ENCODE measurements around the gene PDE8A.

PDE8A gene

DNA sequence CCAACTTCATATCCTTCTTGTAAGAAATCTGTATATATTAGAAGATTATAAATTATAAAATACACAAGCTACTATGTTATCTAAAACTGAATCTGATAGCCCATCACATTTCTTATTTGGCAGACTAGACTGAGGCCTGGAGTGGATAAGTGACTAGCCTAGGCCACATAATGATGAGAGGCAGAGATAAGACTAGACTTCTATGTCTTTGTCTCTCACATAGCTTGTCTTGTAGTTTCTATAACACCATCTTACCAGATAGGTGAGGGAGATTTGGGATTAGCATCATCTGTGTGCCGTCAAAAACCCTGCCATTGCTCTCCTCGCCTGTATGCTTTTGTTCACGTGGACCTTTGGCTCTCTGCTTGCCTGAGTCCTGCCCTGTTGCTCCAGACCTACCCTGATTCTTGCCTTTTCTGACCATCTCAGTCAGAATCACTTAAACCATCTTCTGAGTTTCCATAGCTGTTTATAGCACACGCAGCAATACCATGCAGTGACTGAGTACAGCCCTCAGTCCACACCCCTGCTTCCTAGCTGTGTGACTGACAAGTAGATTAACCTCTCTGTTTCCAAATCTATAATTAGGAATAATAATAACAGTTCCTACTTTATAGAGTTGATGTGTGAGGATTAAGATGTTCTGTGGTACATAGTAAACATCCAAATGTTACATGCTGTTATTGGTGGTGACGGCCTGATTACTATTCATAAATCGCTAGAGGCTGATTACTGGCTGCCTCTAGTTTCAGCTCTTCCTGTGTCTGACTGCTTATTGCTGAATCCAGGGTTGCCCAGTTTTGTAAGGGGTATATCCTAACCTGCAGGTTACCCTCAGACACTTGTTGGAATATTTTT lies 49.7 kb downstream of the PDE8A start:
- H3K4me1 Mint-ChIP-seq = peaks cover 29 to 45% of the 10 kb centered on the region in 2 donors
- H3K27ac Mint-ChIP-seq = no peak overlapping the region
- DNase-seq (no peak), ATAC-seq (replicated peaks) (no peak)
- no peak overlapping the region for H3K4me3 Mint-ChIP-seq
- no peaks in the 10 kb centered on the region for H3K36me3 Mint-ChIP-seq
- no peaks in the 10 kb centered on the region for H3K9me3 Mint-ChIP-seq
- H3K27me3 Mint-ChIP-seq = no peaks in the 10 kb centered on the region

- Mint-ChIP-seq H3K36me3 (no peaks in the 10 kb centered on the region), H3K9me3 (no peaks in the 10 kb centered on the region), H3K4me3 (no peak overlapping the region), H3K27ac (no peak overlapping the region), H3K4me1 (peaks cover 33 to 50% of the 10 kb centered on the region in 2 donors), H3K27me3 (no peaks in the 10 kb centered on the region)
- ATAC-seq (replicated peaks) (no peak), DNase-seq (no peak)
Observed at GRCh38 chr15:85031944-85032558, 50.4 kb downstream of the PDE8A start.

DNA sequence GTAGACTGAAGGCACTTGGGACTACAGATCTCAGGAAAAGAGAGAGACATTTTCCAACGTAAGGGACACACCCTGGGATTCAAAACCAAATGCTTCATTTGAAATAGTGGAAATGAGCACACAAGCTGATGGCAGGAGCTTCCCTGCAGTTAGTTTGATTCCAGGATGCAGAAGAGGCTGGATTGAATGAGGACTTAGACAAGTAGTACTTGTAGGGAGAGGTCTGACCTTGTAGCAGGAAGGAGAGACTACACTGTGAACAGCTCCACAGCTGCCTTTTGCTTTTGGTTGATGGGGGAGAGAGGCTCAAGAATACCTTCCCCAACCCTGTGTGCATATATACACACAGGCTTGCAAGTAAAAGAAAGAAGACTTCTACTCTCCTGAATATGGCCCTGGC lies 51.5 kb downstream of the PDE8A start:
- no peak for DNase-seq
- Mint-ChIP-seq H3K4me1 (peaks cover 34 to 55% of the 10 kb centered on the region in 2 donors), H3K36me3 (no peaks in the 10 kb centered on the region), H3K4me3 (no peak overlapping the region), H3K27me3 (no peaks in the 10 kb centered on the region), H3K9me3 (no peaks in the 10 kb centered on the region), H3K27ac (no peak overlapping the region)
- ATAC-seq (replicated peaks) = no peak

GRCh38 chr15:85034276-85034675 lies 52.6 kb downstream of the PDE8A start:
- Mint-ChIP-seq H3K9me3 (no peaks in the 10 kb centered on the region), H3K4me1 (peaks cover 32 to 59% of the 10 kb centered on the region in 2 donors), H3K4me3 (no peak overlapping the region), H3K36me3 (no peaks in the 10 kb centered on the region), H3K27me3 (no peaks in the 10 kb centered on the region), H3K27ac (no peak overlapping the region)
- no peak for DNase-seq
- ATAC-seq (replicated peaks) = no peak

DNA sequence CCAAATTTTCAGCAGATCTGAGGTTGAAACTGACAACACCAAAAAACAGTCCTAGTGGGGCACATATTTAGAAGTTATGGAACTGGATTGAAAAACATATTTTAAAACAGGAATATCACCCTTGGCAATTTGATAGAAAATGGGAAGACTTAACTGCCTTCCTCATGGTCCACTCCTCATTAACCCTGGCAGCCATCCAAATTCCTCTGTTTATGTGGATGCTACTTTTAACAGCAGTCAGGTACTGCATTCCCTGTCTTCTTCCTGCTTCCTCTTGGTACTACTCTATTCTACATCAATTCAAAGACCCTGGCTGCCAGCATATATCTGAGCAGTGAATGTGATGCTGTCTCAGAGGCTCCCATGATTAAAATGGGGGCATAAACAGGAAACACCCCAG lies 54.3 kb downstream of the PDE8A start:
- ATAC-seq (replicated peaks) = no peak
- Mint-ChIP-seq H3K4me1 (peaks cover 25 to 51% of the 10 kb centered on the region in 2 donors), H3K27me3 (no peaks in the 10 kb centered on the region), H3K27ac (peak overlapping the region; percentile 27), H3K36me3 (no peaks in the 10 kb centered on the region), H3K9me3 (no peaks in the 10 kb centered on the region), H3K4me3 (no peak overlapping the region)
- no peak for DNase-seq

DNA sequence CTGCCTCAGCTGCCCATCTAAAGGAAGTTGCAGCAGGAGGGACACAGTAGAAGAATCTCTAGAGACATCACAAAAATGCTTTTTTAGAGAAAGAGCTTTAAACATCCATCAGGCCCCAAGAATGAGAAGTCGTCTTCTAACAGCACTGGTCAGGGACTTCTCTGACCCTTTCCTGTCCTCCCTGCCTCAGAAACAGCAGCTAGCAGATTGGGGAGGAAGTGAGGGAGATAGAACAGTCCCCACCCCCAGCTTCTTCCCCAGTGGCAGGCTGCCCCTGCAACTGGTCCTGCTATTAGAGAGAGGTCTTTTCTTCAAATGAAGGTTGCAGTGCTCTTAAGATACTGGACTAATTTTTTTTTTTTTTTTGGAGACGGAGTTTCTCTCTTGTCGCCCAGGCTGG lies 55.1 kb downstream of the PDE8A start:
- no peaks in the 10 kb centered on the region for H3K27me3 Mint-ChIP-seq
- DNase-seq (no peak), ATAC-seq (replicated peaks) (peak in 1 of 2 donors; percentile 42)
- no peak overlapping the region for H3K4me3 Mint-ChIP-seq
- peaks cover 20 to 47% of the 10 kb centered on the region in 2 donors for H3K4me1 Mint-ChIP-seq
- H3K9me3 Mint-ChIP-seq = no peaks in the 10 kb centered on the region
- no peak overlapping the region for H3K27ac Mint-ChIP-seq
- H3K36me3 Mint-ChIP-seq = no peaks in the 10 kb centered on the region

GRCh38 chr15:85037641-85038040 lies 56.0 kb downstream of the PDE8A start:
- Mint-ChIP-seq H3K9me3 (no peaks in the 10 kb centered on the region), H3K27me3 (no peaks in the 10 kb centered on the region), H3K27ac (no peak overlapping the region), H3K4me1 (peaks cover 16 to 42% of the 10 kb centered on the region in 2 donors), H3K4me3 (no peak overlapping the region), H3K36me3 (no peaks in the 10 kb centered on the region)
- DNase-seq (no peak), ATAC-seq (replicated peaks) (no peak)

- ATAC-seq (replicated peaks) (no peak), DNase-seq (no peak)
- Mint-ChIP-seq H3K36me3 (no peaks in the 10 kb centered on the region), H3K9me3 (no peaks in the 10 kb centered on the region), H3K27ac (no peak overlapping the region), H3K4me1 (peaks cover 15 to 35% of the 10 kb centered on the region in 2 donors), H3K27me3 (no peaks in the 10 kb centered on the region), H3K4me3 (no peak overlapping the region)
Observed at GRCh38 chr15:85041230-85041629, 59.6 kb downstream of the PDE8A start.

DNA sequence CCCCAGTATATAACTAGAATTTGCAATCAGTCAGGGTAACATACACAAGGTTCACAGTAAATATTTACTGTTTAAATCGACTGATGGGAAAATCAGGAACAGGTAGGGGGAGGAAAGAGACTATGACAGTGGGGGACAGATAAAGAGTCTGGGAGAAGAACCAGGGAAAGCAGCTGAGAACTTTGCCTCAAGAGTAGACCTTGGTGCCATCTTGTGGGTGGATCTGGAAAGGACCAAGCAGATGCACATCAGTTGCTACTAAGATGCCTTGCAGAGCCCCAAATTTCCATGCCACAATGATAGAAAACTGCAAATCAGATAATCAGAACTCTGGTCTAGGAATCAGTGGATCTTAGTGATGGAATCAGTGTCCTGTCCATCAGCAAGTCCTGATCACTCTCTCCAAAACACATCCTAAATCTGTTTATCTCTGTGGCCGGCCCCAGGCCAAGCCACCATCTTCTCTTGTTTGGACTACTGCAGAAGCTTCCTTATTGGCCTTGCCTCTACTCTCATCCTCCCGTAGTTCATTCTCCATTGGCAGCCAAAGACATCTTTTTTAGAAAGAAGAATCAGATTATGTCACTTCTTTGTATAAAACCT lies 62.7 kb downstream of the PDE8A start:
- Mint-ChIP-seq H3K27ac (no peak overlapping the region), H3K4me3 (no peak overlapping the region), H3K27me3 (no peaks in the 10 kb centered on the region), H3K36me3 (peaks cover 0 to 3% of the 10 kb centered on the region in 2 donors), H3K9me3 (peaks cover 0 to 1% of the 10 kb centered on the region in 2 donors), H3K4me1 (peaks cover 12 to 25% of the 10 kb centered on the region in 2 donors)
- ATAC-seq (replicated peaks) (peak; percentile 68 to 70), DNase-seq (peak; percentile 31)

GRCh38 chr15:85044894-85045293 lies 63.2 kb downstream of the PDE8A start:
- Mint-ChIP-seq H3K4me1 (peaks cover 10 to 25% of the 10 kb centered on the region in 2 donors), H3K4me3 (no peak overlapping the region), H3K9me3 (peaks cover 0 to 1% of the 10 kb centered on the region in 2 donors), H3K27me3 (no peaks in the 10 kb centered on the region), H3K36me3 (peaks cover 0 to 3% of the 10 kb centered on the region in 2 donors), H3K27ac (no peak overlapping the region)
- ATAC-seq (replicated peaks) = peak; percentile 59 to 60
- no peak for DNase-seq

DNA sequence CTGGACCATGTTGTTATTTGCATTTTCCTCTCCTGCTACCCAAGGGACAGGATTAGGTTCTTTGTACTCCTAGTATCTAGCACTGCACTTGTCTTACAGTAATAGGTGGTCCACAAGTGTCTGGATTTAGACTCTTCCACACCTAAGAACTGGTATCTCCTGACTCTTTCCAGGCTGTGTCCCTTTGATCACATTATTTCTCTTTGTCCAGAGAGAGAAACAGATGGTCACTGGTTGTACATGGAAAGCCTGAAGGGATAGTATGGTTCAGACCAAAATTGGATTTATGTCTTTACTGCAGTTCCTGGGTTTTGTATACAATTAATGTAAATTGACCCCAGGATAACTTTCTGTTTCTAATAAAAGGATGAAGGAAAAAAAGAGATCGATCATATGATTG lies 64.0 kb downstream of the PDE8A start:
- Mint-ChIP-seq H3K4me3 (no peak overlapping the region), H3K9me3 (peaks cover 0 to 1% of the 10 kb centered on the region in 2 donors), H3K4me1 (peaks cover 12 to 31% of the 10 kb centered on the region in 2 donors), H3K27ac (no peak overlapping the region), H3K27me3 (no peaks in the 10 kb centered on the region), H3K36me3 (peaks cover 0 to 3% of the 10 kb centered on the region in 2 donors)
- ATAC-seq (replicated peaks) (no peak), DNase-seq (no peak)

DNA sequence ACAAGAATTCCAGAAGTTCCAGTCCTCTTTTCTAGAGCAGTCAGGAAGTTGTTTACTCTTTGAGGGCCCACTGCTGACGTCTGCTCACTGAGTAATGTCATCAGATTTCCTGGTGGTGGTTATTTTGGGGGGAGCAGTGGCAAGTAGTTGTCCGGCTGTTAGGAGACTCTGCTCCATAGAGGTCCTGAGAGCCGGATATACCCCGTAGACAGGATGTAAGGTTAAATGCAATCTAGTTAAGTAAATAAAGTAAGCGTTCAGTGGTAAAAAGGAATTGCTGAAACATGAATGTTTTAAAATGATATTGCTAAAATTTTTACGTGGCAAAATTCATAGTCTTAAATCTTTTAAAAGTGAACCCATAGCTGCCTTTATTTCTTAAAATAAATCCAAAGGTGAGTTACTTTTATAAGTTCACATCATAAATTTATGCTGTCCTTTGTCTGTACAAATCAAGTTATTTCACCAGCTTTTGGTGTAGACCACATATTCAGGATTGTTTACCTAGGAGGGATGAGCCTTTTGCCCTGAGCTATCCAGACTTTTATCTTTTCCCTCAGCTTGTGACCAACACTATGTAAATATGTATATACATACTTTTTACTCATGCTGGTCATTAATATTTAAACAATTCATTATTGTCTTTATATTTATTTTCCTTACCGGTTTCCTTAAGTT lies 65.8 kb downstream of the PDE8A start:
- peaks cover 13 to 30% of the 10 kb centered on the region in 2 donors for H3K4me1 Mint-ChIP-seq
- no peak for DNase-seq
- peak in 1 of 2 donors; percentile 46 for ATAC-seq (replicated peaks)
- H3K36me3 Mint-ChIP-seq = peaks cover 0 to 3% of the 10 kb centered on the region in 2 donors
- H3K27ac Mint-ChIP-seq = peak overlapping the region; percentile 20
- H3K27me3 Mint-ChIP-seq = no peaks in the 10 kb centered on the region
- H3K4me3 Mint-ChIP-seq = no peak overlapping the region
- peaks cover 0 to 1% of the 10 kb centered on the region in 2 donors for H3K9me3 Mint-ChIP-seq

- H3K4me1 Mint-ChIP-seq = peaks cover 18 to 30% of the 10 kb centered on the region in 2 donors
- no peaks in the 10 kb centered on the region for H3K27me3 Mint-ChIP-seq
- no peak overlapping the region for H3K4me3 Mint-ChIP-seq
- DNase-seq (no peak), ATAC-seq (replicated peaks) (no peak)
- H3K36me3 Mint-ChIP-seq = peaks cover 0 to 3% of the 10 kb centered on the region in 2 donors
- H3K9me3 Mint-ChIP-seq = peaks cover 0 to 3% of the 10 kb centered on the region in 2 donors
- H3K27ac Mint-ChIP-seq = no peak overlapping the region
Observed at GRCh38 chr15:85048430-85048829, 66.8 kb downstream of the PDE8A start.

DNA sequence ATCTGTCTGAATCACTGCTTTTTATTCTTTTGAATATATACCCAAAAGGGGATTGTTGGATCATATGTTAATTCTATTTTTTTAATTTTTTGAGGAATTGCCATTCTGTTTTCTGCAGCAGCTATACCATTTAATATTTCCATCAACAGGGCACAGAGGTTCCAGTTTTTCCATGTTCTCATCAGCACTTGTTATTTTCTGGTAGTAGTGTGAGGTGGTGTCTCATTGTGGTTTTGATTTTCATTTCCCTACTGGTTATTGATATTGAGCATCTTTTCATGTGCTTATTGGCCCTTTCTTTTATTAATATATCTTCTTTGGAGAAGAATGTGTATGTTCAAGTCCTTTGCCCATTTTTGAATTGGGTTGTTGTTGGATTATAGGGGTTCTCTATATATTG lies 68.1 kb downstream of the PDE8A start:
- H3K4me3 Mint-ChIP-seq = no peak overlapping the region
- ATAC-seq (replicated peaks) = no peak
- DNase-seq = no peak
- peaks cover 2 to 4% of the 10 kb centered on the region in 2 donors for H3K9me3 Mint-ChIP-seq
- H3K27ac Mint-ChIP-seq = no peak overlapping the region
- H3K27me3 Mint-ChIP-seq = no peaks in the 10 kb centered on the region
- peaks cover 20 to 35% of the 10 kb centered on the region in 2 donors for H3K4me1 Mint-ChIP-seq
- peaks cover 1 to 7% of the 10 kb centered on the region in 2 donors for H3K36me3 Mint-ChIP-seq

Data from stimulated activated naive B cell treated with anti-CD40 and anti-IgM and Interleukin-4, amounts not matched to agents 10 μg/mL and 1 μg/mL and 100 μg/mL, for 72 hours (primary cell).